Upper lobe of right lung (tissue), 1 donor: Measurements from ENCODE around the gene MFAP2. TPM values are rescaled to one million over a fixed set of nuclear protein-coding genes. Genes with fewer than 3 reads are reported as not detected.

Source experiments
- ATAC-seq: fragments of 200-7000 bp; cut with Tn5 transposase; one replicate; pipeline ENCODE4 v1.9.1; 2020; ENCODE audit warnings: mild to moderate bottlenecking, moderate library complexity
- DNase-seq: peaks from one replicate; pipeline ENCODE4 v3.0.0-alpha.2; 2020
- H3K27ac ChIP-seq: fragments of 200-600 bp; one replicate; pipeline ENCODE4 v1.8.0; 2022
- H3K27me3 ChIP-seq: fragments of 200-600 bp; one replicate; pipeline ENCODE4 v1.8.0; 2022; ENCODE audit warnings: mild to moderate bottlenecking
- H3K36me3 ChIP-seq: fragments of 200-600 bp; one replicate; pipeline ENCODE4 v1.8.0; 2022
- H3K4me1 ChIP-seq: fragments of 200-600 bp; one replicate; pipeline ENCODE4 v1.8.0; 2022
- H3K4me3 ChIP-seq: fragments of 200-600 bp; one replicate; pipeline ENCODE4 v1.8.0; 2022; ENCODE audit warnings: mild to moderate bottlenecking
- H3K9me3 ChIP-seq: fragments of 200-600 bp; one replicate; pipeline ENCODE4 v1.8.0; 2022
- intact Hi-C: fragments of 100-400 bp; cut with DNase I; formaldehyde crosslinking; loops from one replicate; pipeline ENCODE4 v1.11.0; 2022
- total RNA-seq: library from RNA; stranded (reverse); fragmentation: NEBNext Ultra II Directional; extraction: Animal tissue kit (Norgen Biotek cat#: 25700); gene quantifications from one replicate; pipeline ENCODE4 v1.2.1, GENCODE V29; 2021
- TF ChIP-seq, protein P1 (sequence below): fragments of 200-600 bp; IDR thresholded peaks from one replicate; pipeline ENCODE4 v1.8.0; 2022; ENCODE audit warnings: antibody characterized with exemption
- donor health status: DM: no; HTN: yes; CAD: no; lungs with severe emphysema.

MFAP2 gene
- total RNA-seq, 1 donor from 2014 or later, result 14.8 TPM

DNA sequence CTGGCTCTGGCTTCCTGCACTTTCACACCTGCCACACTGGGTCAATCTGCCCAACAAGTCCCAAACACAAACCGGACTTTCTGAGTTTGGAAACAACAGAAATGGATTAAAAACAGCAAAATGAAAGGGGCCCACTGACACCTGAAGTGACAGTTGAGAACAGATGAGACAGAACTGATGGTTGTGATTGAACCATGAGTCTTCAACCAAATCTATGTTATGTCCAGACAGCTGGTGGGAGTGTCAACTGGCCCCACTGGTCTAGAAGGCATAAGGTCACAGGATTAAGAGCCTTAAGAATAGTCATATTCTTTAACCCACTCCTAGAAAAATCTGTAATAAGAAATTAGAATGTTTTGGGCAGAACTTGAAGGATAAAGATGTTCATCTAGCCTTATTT, 44.3 kb upstream of the MFAP2 start:
- ATAC-seq (no peak), DNase-seq (no peak)
- TF ChIP-seq, protein P1, sequence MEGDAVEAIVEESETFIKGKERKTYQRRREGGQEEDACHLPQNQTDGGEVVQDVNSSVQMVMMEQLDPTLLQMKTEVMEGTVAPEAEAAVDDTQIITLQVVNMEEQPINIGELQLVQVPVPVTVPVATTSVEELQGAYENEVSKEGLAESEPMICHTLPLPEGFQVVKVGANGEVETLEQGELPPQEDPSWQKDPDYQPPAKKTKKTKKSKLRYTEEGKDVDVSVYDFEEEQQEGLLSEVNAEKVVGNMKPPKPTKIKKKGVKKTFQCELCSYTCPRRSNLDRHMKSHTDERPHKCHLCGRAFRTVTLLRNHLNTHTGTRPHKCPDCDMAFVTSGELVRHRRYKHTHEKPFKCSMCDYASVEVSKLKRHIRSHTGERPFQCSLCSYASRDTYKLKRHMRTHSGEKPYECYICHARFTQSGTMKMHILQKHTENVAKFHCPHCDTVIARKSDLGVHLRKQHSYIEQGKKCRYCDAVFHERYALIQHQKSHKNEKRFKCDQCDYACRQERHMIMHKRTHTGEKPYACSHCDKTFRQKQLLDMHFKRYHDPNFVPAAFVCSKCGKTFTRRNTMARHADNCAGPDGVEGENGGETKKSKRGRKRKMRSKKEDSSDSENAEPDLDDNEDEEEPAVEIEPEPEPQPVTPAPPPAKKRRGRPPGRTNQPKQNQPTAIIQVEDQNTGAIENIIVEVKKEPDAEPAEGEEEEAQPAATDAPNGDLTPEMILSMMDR, result no peak
- intact Hi-C loops, result no loop called here
- H3K36me3 ChIP-seq, result peaks cover 99% of the 10 kb centered on the region
- H3K4me1 ChIP-seq, result peaks cover 13% of the 10 kb centered on the region
- H3K27me3 ChIP-seq, result no peaks in the 10 kb centered on the region
- H3K4me3 ChIP-seq, result no peak overlapping the region
- no peak overlapping the region for H3K27ac ChIP-seq
- H3K9me3 ChIP-seq, result no peaks in the 10 kb centered on the region

- Histone ChIP-seq H3K27me3 (no peaks in the 10 kb centered on the region), H3K36me3 (peaks cover 100% of the 10 kb centered on the region), H3K4me1 (peaks cover 13% of the 10 kb centered on the region), H3K4me3 (no peak overlapping the region), H3K27ac (no peak overlapping the region), H3K9me3 (no peaks in the 10 kb centered on the region)
- no peak for ATAC-seq
- no peak for DNase-seq
- TF ChIP-seq, protein P1, result no peak
- intact Hi-C loops, result no loop called here
Measured at GRCh38 chr1:17023573-17023972, 43.2 kb upstream of the MFAP2 start.

DNA sequence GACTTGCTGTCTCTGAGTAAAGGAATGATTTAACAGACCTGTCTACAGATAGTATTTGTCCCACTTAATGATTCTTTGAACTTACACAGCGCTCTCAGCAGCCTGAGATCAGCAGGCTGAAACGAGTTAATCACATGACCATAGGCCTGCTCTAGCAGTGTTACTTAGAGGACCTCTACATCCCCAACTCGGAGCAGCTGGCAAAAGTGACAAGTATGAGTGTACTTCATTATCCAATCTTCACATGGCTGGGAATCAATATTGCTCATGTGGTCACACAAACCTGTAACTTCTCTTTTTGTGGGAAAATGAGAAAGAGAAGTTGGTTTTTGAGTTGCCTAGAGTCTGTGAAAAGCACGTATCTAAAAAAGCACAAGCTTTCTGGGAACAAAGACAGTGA, 42.7 kb upstream of the MFAP2 start:
- Histone ChIP-seq H3K9me3 (no peaks in the 10 kb centered on the region), H3K4me3 (no peak overlapping the region), H3K27ac (no peak overlapping the region), H3K27me3 (no peaks in the 10 kb centered on the region), H3K36me3 (peaks cover 100% of the 10 kb centered on the region), H3K4me1 (peaks cover 9% of the 10 kb centered on the region)
- ATAC-seq (no peak), DNase-seq (no peak)
- TF ChIP-seq, protein P1, result no peak
- intact Hi-C loops, result no loop called here

DNA sequence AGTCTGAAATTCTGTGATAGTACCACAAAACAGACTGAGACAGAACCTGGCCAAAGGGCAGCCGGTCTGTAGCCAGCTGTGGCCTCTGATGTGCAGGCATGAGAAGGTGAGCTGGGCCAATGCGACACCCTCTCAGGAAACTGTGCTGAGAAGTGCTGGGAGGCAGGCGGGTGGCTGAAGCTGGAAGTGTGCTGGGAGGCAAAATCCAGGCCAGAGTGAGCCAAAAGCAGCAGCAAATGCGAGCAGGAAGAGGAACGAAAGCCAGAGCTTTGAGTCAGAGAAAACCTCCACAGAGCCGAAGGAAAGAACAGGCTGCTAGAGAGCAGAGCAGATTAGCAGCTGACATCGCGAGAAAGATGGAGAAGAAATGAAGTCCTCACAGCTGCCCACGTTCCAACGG, 41.5 kb upstream of the MFAP2 start:
- intact Hi-C loops, result no loop called here
- no peaks in the 10 kb centered on the region for H3K4me1 ChIP-seq
- no peak overlapping the region for H3K4me3 ChIP-seq
- no peaks in the 10 kb centered on the region for H3K9me3 ChIP-seq
- peaks cover 94% of the 10 kb centered on the region for H3K36me3 ChIP-seq
- no peak overlapping the region for H3K27ac ChIP-seq
- no peaks in the 10 kb centered on the region for H3K27me3 ChIP-seq
- TF ChIP-seq, protein P1, result no peak
- no peak for ATAC-seq
- peak; percentile 44 for DNase-seq

DNA sequence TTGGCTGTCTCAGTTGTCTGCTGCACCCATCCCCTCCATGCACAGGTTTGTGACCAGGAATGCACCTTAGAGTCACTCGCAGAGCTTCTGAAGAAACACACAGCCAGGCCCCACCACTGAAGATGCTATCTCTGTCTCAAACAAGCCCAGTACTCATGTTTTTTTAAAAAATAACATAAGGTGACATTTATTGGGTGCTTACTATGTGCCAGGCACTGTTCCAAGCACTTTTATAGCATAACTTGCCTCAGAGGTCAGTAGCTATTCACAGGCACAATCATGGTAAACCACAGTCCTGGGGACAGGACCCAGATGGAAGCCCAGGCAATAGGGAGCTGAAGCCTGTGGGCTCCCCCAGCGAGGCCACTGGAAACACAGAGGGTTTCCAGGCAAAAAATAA, 40.1 kb upstream of the MFAP2 start:
- TF ChIP-seq, protein P1, result no peak
- no peak for ATAC-seq
- Histone ChIP-seq H3K4me3 (no peak overlapping the region), H3K9me3 (no peaks in the 10 kb centered on the region), H3K27me3 (no peaks in the 10 kb centered on the region), H3K36me3 (peaks cover 80% of the 10 kb centered on the region), H3K4me1 (no peaks in the 10 kb centered on the region), H3K27ac (no peak overlapping the region)
- intact Hi-C loops, result no loop called here
- DNase-seq, result no peak

DNA sequence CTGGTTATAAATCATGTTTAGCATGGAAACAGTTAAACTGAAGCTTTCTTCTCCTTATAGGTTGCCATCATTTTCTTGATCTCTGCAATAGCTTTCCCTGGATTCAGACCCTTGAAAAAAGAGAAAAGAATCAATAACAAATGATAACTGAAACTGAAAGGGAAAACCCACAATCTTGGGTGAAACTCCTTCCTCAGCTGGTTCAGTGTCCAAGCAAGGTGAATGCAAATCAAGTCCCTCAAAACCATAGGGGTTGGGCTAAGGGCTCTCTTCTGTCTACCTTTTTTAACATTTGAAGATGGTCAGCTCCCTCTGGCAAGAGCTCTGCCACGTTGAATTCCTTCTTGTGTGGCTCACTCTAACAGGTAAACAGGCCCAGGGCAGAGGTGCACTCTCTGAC, 38.4 kb upstream of the MFAP2 start:
- TF ChIP-seq, protein P1, result no peak
- no peak overlapping the region for H3K27ac ChIP-seq
- no peaks in the 10 kb centered on the region for H3K27me3 ChIP-seq
- DNase-seq, result no peak
- no peak for ATAC-seq
- H3K4me1 ChIP-seq, result no peaks in the 10 kb centered on the region
- H3K36me3 ChIP-seq, result peaks cover 63% of the 10 kb centered on the region
- H3K4me3 ChIP-seq, result no peak overlapping the region
- H3K9me3 ChIP-seq, result no peaks in the 10 kb centered on the region
- intact Hi-C loops, result no loop called here
